ENCODE data around the gene ACOX3.

Gene ACOX3

DNA sequence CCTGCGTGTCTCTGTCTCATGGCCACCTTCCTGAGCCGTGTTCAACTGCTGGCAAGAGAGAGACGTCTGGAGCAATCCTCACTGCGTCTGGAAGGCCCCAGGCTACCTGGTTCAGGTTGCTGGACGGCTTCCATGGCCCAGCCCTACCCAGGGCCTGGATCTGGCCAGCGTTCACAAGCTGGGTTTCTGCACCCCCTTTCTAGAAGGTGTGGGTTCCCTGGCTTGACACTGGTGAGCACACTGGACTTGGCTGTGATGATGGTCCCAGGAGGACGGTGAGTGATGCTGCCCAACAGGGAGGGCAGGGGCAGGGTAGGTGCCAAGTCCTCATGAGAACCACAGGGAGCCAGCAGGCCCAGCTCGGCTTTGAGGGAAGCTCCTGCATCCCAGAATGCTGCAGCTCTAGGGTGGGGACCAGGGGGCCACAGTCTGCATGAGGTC, 107.6 kb downstream of the ACOX3 start:
- peak; percentile 4 for DNase-seq

DNA sequence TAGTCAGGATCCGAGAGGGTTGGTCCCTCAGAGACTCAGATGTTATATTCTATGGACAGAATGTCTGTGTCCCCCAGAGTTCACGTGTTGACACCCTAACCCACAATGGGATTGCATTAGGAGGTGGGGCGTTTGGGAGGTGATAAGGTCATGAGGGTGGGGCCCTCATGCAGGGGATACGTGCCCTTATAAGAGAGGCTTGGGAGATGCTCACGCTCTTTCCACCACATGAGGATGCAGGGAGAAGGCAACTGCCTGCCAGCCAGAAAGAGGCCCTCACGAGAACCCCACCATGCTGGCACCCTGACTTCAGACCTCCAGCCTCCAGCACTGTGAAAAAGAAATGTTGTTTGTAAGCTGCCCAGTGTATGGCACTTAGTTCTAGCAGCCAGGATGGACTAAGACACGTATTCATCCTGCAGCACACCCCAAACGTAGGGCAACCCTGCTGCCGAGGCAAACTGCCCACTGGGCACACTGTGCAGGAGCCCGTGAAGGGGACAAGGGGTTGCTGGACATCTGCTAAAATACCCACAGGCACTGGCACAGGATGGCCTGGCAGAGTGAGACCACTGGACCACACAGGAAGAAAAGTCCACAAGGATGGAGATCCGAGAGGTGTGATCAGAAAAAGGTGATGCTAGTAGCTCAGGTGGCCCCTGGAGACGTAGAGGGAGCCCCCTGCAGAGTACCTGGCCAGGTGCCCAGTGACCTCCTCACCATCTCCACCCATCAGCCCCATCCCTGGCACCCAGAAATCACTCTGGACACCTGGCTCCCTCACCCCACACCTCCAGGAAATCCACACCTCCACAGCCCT, 108.3 kb downstream of the ACOX3 start:
- DNase-seq, result peak; percentile 8

DNA sequence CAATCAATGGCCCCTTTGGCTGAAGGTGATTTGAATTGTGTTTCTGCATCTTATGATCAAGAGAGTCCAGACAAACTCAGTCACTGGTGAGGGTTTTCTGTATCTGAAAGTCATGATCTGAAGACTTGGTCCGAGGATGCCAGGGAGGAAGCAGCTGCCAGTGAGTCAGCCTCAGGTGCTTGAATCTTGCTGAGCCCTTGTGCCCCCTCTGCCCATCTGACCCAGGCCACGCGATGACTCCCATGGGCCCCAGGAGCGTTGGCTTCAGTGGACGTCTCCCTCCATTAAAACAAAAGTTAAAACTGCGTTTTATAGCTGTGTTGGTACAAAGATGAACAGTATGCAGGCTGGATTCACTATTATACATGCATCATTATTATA, 109.0 kb downstream of the ACOX3 start:
- DNase-seq, result no peak

DNA sequence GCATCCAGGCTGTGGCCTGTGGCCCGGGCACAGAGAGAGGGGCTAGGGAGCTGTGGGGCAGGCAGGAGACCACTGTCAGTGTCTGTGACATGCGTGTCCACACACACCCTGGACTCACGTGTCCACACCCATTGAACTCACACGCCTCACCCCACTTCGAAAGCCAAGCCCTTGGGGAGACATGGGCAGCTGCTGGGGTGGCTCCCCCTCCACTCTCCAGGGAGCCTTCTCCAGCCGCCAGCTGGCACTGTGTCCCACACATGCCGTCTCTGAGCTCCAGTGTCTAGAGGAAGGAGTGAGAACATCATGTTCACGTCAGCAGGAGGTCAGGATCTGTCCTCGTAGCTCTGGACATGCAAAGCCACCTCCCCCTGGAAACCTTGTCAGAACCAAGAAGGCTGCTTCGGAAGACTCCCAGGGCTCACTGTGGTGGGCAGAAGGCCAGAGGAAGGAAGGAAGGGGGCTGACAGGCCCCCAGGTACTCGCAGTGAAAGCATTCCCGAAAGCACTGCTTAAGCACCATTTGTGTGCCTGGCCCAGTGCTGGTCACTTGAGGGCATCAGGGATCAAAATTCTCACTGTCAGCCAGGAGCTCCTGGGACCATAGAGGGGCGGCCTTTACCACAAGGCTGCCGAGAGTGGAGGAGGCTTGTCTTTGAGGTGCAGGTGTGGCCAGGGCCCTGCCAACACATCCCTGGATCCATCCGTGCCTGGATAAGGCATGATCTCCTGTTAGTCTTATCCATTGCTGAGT, 109.5 kb downstream of the ACOX3 start:
- DNase-seq, result peak; percentile 8

DNA sequence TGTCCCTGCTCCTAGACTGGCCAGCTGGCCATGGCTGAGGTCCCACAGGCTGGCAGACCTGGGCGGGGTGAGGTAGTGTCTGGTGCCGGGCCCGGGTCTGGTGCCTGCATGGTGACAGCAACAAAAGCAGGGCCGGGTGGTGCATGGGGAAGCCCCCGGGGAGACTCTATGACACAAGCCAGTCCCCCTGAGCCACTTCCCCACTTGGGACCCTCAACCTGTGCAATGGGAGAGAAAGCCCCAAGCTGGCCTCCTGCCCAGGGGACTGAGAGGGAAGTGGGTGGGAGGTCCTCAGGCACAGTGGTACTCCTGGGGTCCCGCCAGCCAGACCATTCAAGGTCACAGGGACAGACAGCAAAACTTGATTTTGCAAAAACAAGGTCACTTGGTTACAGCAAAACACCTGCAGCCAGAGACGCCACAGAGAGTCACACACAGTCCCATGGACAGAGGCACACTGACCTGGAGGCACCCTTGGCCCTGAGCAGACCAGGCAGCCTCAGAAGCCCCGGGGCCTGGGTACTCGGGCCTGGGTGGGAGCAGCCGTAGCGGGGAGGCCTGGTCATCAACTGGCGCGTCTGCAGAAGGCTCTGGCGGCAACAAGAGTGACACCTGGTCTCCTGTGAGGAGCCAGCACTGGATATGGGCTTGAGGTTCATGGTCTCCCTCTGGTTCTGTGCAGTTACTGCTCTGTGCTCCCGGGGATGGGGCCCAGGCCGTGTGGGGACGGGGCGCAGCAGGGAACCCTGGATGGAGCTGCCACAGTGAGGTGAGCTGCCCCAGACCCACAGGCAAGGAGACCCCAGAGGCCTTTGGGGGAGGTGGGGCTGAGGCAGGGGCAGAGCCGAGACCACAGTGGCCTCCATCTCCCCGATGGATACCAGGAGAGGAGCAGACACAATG, 110.4 kb downstream of the ACOX3 start:
- DNase-seq, result peak; percentile 10

DNA sequence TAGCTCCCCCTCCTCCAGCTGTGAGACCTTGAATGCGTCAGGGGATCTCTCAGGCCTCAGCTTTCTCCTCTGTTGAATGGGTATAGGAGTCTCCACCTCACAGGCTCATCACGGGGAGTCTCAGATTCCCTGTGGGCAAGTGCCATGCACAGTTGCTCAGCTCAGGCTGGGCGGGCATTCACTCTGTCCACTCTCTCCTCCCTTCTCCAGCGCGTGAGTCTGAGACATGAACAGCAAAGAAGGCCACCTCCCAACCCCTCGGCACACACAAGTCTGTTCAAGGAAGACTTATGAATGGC, 111.0 kb downstream of the ACOX3 start:
- no peak for DNase-seq

DNA sequence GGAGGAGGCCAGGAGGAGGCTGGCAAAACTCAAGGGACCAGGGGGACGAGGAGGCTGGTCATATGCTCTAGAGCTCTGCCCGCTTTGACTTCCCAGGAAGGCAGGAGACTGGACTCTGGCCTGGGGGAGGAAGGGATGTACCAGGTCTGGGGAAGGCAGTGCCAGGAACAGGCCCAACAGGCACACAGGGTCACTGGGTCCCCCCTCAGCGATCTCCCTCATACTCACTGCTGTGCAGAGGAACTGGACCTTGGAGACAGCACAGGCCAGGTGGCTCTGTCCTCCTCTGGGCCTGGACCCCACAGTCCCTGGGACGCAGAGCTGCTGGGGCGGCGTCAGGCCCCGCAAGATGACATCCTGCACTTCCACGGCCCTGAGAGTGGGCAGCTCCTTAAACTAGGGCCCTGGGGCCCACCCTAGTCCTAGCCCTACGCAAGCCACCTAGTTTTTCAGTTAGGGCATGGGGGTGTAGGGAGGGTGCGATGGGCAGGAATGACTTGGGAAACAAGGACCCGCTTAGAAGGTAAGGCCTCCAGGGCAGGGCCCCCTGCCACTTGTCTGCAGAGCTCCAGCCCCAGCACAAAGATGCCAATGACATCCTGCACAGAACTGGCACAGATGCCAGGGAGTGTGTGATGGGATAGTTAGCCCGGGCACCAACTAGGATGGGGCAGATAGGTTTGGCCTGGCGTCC, 111.5 kb downstream of the ACOX3 start:
- DNase-seq, result peak; percentile 7

DNA sequence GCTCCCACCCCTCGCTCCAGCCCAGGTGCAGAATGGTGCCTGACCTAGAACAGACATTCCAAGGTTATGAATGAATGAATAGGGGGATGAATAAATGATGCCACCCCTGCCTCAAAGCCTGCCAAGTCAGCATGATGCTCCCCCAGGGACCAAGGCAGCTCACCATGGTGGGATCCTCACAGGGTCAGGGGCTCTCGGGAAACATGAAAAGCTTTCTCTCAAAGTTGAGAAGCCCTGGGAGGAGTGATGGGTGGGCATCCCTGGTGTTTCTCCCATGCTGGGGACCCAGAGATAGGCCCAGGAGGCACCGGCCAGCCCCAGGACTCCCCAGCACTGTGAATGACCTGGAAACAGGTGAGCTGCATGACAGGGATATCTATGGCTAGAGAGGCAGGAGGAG, 112.1 kb downstream of the ACOX3 start:
- DNase-seq, result peak; percentile 2

DNA sequence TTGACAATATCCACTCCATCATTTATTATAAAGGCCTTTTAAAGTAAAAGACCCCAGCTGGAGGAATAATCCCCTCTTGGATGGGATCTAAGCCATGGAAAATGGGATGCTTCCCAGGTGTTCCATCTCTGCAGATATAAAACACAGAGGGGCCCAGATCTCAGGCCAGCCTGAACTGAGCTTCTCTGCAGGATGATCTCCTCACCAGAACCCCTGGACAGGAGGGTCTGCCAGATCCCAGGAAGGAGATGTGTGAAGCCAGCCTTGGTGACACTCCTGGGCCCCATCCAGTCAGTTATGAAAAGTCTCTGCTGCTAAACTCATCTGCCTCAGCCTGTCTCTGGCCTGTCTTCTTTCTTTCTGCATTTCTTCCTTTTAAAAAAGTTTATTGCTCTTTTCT, 114.3 kb downstream of the ACOX3 start:
- no peak for DNase-seq

DNA sequence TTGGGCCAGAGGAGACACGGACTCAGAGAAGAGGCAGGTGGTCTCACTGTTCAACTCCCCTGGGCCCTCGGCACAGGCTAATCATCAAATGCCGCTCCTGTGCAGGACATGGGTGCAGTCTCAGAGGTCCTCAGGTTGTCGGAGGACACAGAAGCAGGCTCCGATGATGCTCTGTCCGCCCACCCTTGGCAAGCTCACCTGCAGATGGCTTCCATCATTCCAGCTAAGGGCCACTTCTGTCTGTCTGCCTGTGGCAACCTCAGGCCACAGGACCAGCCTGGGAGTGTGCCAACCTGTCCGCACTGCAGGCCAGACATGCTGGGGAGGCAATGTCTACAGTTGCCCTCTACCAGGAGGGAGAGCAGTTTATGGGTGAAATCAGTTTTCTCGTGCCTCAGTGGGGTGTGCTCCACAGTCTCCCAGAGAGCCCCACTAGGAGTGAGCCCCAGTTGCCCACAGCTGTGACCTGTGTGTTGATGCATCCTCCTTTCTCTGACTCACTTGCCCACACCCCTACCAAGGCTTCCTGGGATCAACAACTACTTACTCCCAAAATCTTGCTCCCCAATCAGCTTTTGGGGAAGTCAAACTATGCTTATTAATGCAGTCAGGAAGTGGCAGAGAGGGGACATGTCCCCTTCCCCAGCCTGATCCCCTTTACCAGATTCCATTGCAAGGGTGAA, 115.1 kb downstream of the ACOX3 start:
- peak; percentile 4 for DNase-seq

DNA sequence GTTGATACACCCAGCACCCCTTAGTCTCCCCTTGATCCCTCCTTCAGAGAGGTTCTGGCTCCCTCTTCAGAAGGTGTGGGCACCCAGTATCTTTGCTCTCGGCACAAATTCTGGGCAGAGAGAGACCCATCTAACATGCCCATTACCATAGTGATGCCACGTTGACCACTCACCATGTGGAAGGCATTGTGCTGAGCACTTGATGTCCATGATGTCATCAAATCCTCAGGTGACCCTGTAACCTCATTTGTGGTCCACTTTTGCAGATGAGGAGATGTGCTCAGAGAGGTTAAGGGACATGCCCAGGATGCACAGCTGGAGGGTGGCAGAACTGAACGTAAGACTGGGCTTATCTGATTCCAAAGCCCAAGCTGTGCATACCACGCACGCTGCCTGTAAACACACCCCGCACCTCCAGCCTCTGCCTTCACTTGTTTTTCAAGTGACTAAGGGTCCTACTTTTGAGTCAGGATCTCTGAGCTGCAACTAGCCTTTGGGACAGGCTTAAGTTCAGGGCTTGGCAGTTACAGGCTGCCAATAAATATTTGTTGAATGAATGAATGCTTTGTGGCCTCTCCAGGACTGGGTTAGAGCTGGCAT, 115.8 kb downstream of the ACOX3 start:
- peak; percentile 6 for DNase-seq

DNA sequence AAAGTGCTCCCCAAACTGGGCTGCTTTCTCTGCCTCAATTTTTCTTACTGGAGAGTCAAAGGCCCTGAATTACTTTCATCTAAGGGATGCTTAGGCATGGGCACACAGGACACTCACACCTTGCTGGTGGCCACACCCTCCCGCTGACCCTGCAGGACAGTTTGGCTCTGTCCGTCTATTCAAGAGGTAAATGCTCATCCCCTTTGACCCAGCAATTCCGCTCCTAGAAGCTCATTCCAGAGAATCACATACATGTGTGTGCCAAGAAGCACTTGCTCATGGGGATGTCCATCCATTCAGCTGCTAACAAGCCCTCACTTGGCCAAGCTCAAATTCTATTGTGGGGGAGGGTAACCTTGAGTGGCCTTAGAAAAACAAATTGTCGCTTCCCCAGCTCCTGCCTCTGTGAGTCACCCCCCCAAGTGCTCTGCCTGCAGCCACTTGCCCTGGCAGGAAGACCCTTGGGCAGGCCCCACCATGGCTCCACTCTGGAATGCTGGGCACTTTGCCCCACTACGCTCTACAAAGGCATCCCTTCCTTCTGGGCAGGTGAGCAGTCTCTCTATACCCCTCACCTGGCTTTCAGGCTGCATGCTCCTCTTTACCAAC, 116.5 kb downstream of the ACOX3 start:
- peak; percentile 8 for DNase-seq

DNA sequence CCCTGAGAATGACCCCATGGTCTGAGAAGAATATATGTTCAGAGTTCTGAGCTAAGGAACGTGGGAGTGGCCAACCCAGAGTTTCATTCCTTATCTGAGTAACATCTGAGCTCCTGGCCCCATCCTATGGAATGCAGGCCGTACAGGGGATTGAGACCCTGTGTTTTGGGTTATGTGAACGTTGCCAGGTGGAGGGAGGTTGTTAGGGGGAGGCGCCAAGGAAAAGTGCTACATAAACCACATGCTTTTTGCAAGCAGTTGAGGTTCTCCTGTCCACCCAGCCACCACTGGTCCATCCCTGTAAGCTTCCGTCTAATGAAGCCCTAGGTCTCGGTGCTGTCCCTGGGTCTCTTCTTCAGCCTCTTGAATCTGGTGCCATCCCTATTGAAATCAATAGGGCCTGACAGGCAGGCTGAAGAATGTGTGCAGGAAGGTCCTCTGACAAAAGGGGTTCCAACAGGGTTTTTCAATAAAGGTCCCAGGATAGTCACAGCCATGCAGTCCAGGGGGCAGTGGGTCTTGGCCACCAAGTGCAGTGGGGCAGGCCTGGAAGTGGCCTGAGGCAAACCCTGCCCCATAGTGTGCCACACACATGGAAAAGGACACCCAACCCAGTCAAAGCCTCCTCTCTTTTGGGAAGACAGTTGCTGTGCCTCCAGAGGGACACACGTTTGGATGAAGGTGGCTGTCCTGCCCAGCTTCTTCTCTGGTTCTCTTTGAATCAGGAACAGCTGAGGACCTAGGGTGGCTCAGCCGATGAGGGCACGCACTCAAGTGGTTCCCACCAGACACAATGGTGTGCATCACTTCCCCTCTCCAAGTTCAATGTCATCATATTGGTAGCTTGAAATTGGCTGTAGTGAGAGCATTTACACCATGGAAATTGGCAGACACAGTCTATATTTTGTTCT, 117.5 kb downstream of the ACOX3 start:
- no peak for DNase-seq

DNA sequence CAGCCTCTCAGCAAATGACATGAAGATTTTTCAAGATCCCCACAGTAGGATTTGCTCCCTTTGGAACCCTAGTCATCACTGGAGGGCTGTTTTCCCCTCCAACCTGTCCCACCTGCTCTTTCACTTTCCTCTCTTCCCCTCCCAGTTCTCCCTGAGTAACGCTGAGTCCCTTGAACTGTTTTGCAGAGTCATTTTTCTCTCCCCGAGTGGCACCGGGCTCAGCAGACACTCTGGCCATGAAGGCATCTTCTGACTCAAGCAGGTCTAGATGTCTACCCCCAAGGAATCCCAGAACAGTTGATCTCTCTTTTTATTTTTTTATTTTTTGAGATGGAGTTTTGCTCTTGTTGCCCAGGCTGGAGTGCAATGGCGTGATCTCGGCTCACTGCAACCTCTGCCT, 118.8 kb downstream of the ACOX3 start:
- no peak for DNase-seq

DNA sequence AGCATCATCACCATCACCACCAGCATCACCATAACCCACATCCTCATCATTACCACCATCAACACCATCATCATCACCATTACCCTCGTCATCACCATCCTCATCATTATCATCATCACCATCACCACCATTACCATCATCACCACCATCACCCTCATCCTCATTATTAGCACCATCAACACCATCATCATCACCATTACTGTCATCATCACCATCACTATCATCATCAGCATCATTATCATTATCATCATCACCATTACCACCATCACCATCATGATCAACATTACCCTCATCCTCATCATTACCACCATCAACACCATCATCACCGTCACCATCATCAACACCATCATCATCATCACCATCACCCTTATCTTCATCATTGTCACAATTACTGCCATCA, 119.3 kb downstream of the ACOX3 start:
- DNase-seq, result no peak

DNA sequence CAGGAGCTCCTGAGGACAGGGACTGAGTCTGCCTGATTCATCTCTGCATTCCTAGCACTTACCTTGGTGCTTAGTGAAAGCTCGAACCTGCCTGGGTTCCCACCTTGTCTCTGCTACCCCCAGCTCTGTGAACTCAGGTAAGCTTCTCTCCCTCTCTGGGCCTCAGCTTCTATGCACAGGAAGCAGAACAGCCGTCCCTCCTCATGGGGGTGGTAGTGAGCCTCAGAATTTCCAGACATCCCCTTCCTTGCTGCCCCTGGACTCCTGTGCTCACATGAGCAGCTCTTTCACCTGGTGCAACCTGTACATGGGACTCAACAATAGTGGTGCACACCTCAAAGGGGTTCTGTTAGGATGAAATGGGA, 120.2 kb downstream of the ACOX3 start:
- DNase-seq, result no peak

DNA sequence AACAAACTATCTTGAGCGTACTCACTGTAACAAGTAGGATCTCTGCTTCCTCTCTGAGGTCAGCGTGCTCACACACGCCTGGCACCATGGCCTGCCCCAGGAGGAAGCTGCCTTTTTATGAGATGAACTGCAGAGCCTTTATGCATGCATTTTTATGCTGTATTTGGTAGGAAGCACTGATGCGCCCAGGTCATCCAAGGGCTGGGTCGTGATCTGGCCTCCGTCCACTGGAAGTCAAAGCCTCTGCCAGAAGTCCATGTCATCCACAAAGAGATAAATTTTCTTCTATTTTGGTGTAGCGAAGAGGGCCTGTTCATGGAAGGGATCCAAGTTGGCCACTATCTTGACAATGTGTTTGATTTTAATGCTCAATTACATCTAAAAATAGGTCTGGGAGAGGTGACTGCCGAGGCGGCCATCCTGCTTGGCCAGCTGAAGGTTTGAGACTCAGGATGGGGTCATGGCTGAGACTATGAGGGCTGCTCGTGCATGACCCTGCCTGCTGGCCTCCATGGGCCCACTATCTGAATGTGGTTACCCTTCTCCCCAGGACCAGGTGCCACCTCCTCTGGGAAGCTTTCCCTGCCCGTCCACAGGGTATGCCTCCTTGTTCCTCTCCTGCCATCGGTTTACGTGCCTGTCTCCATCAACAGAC, 120.7 kb downstream of the ACOX3 start:
- DNase-seq, result no peak

DNA sequence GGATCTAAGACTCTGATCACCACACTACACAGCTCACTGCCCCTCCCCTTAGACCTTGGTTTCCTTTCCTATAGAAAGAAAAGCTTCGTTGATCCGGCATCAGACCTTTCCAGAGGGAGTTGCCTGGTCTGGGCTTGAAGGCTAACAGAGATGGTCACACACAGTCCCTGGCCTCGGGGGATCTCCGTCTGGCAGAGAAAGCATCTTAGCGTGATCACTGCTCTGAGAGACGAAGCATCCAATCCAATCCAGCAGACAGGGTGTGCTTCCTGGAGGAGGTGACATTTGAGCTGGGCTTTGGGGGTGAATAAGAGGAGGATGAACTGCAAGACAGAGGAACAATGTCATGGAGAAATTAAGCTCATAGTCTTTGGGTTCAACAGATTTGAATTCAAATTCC, 121.5 kb downstream of the ACOX3 start:
- no peak for DNase-seq

DNA sequence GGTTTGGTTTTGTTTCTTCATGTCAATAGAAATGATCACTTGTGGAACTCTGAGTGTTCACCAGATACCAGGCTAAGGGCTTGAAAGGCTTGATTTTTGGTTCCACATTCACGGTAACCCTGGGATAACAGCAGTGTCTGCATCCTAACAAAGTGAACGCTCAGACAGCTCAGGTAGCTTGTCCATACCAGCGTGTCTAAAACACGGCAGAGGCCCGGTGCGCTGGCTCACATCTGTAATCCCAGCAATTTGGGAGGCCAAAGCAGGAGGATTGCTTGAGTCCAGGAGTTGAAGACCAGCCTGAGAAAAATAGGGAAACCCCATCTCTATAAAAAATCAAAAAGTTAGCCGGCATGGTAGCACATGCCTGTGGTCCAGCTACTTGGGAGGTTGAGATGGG, 122.0 kb downstream of the ACOX3 start:
- DNase-seq, result no peak

DNA sequence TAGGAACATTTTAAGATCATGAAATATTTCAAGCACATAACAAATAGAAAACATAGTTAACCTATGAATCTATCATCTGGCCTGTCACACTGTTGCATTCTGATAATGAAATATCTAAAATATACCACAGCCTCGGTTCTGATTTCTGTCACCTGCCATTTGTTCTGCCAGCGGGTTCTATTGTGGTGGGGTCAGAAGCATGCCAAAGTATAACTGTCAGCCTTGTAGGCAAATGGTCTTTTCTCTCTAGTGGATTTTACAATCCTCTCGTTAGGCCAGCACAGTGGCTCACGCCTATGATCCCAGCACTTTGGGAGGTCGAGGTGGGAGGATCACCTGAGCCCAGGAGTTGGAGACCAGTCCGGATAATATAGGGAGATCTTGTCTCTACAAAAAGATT, 123.0 kb downstream of the ACOX3 start:
- no peak for DNase-seq
